GM23338 (cell line): ENCODE measurements around the gene LRRFIP1. TPM values are rescaled to one million over a fixed set of nuclear protein-coding genes. Genes with fewer than 3 reads are reported as not detected.

Source experiments
- ATAC-seq: fragments of 200-7000 bp; cut with Tn5 transposase; 3 replicates; pipeline ENCODE4 v1.9.1; 2020
- DNase-seq: peaks from one replicate; pipeline ENCODE4 v3.0.0-alpha.2; 2015; ENCODE audit warnings: low spot score
- H2AFZ ChIP-seq: fragments of 200-600 bp; sonication (generic); 2 replicates; pipeline ENCODE4 v1.8.0; 2016; ENCODE audit warnings: antibody characterized with exemption, mild to moderate bottlenecking, moderate library complexity
- H3F3A ChIP-seq: fragments of 200-600 bp; sonication (generic); replicated peaks from 2 replicates; pipeline ENCODE4 v1.8.0; 2017; ENCODE audit warnings: antibody characterized with exemption, mixed run types, low read depth
- H3K27ac ChIP-seq: fragments of 200-600 bp; sonication (generic); 2 replicates; pipeline ENCODE4 v1.6.1; 2016; ENCODE audit warnings: low read depth
- H3K27me3 ChIP-seq: fragments of 200-600 bp; sonication (generic); 2 replicates; pipeline ENCODE4 v1.8.0; 2016; ENCODE audit warnings: mild to moderate bottlenecking, mixed run types, moderate library complexity; ENCODE audit not compliant: insufficient read depth
- H3K36me3 ChIP-seq: fragments of 200-600 bp; sonication (generic); 2 replicates; pipeline ENCODE4 v1.8.0; 2016; ENCODE audit warnings: mild to moderate bottlenecking; ENCODE audit not compliant: insufficient read depth
- H3K4me1 ChIP-seq: fragments of 200-600 bp; sonication (generic); 2 replicates; pipeline ENCODE4 v1.8.0; 2016; ENCODE audit warnings: mild to moderate bottlenecking, moderate library complexity; ENCODE audit not compliant: insufficient read depth
- H3K4me2 ChIP-seq: fragments of 200-600 bp; sonication (generic); 2 replicates; pipeline ENCODE4 v1.7.1; 2017; ENCODE audit warnings: mixed run types
- H3K4me3 ChIP-seq: fragments of 200-600 bp; sonication (generic); 2 replicates; pipeline ENCODE4 v1.6.1; 2016; ENCODE audit warnings: mixed run types
- H3K79me2 ChIP-seq: fragments of 200-600 bp; sonication (generic); replicated peaks from 2 replicates; pipeline ENCODE4 v1.8.0; 2017; ENCODE audit warnings: mild to moderate bottlenecking; ENCODE audit not compliant: insufficient read depth
- H3K9me2 ChIP-seq: fragments of 200-600 bp; sonication (generic); 2 replicates; pipeline ENCODE4 v1.8.0; 2017; ENCODE audit not compliant: insufficient read depth
- H4K20me1 ChIP-seq: fragments of 200-600 bp; sonication (generic); replicated peaks from 2 replicates; pipeline ENCODE4 v1.8.0; 2017; ENCODE audit warnings: mild to moderate bottlenecking; ENCODE audit not compliant: insufficient read depth
- H3K27ac Mint-ChIP-seq: 2 replicates; pipeline ENCODE4 v1.8.0; 2020; ENCODE audit warnings: inconsistent platforms, mild to moderate bottlenecking, moderate library complexity, mixed read lengths
- H3K27me3 Mint-ChIP-seq: 3 replicates; pipeline ENCODE4 v1.8.0; 2022; ENCODE audit warnings: low read depth, mild to moderate bottlenecking, moderate library complexity, mixed read lengths, inconsistent platforms; ENCODE audit not compliant: insufficient read depth, poor library complexity
- H3K36me3 Mint-ChIP-seq: 3 replicates; pipeline ENCODE4 v1.8.0; 2021; ENCODE audit warnings: low read depth, mild to moderate bottlenecking, inconsistent platforms, moderate library complexity, mixed read lengths
- H3K4me1 Mint-ChIP-seq: 3 replicates; pipeline ENCODE4 v1.8.0; 2020; ENCODE audit warnings: mild to moderate bottlenecking, inconsistent platforms, mixed read lengths
- H3K4me3 Mint-ChIP-seq: 3 replicates; pipeline ENCODE4 v1.8.0; 2021; ENCODE audit warnings: moderate library complexity, mild to moderate bottlenecking, inconsistent platforms, mixed read lengths
- H3K9me3 Mint-ChIP-seq: 3 replicates; pipeline ENCODE4 v1.8.0; 2020; ENCODE audit warnings: moderate library complexity, mild to moderate bottlenecking, inconsistent platforms, mixed read lengths
- CREB1 ChIP-seq: fragments of 250-450 bp; sonication (Bioruptor Pico); IDR thresholded peaks from 2 replicates; pipeline ENCODE4 v1.5.0; 2020; ENCODE audit warnings: low read depth, mild to moderate bottlenecking, moderate library complexity
- CTCF ChIP-seq, 2 experiments: fragments of 200-600 bp in 1 of 2; sonication (generic) in 1 of 2; conservative IDR thresholded peaks; 2 replicates each; pipeline versions ENCODE4 v1.5.1 to v1.6.1; 2016 to 2017; ENCODE audit warnings: antibody characterized with exemption in 2 of 2, low read depth in 2 of 2, mild to moderate bottlenecking in 2 of 2, moderate library complexity in 1 of 2
- ETS1 ChIP-seq: IDR thresholded peaks from 2 replicates; pipeline ENCODE4 v1.6.1; 2016; ENCODE audit warnings: antibody characterized with exemption
- EZH2 ChIP-seq: fragments of 200-600 bp; sonication (generic); IDR thresholded peaks from one replicate; pipeline ENCODE4 v1.8.0; 2017; ENCODE audit warnings: antibody characterized with exemption, mild to moderate bottlenecking, low read depth; ENCODE audit not compliant: unreplicated experiment
- JUNB ChIP-seq: IDR thresholded peaks from one replicate; pipeline ENCODE4 v1.6.1; 2016; ENCODE audit warnings: antibody characterized with exemption; ENCODE audit not compliant: unreplicated experiment
- NANOG ChIP-seq: IDR thresholded peaks from 2 replicates; pipeline ENCODE4 v1.6.1; 2016; ENCODE audit warnings: antibody characterized with exemption, borderline replicate concordance
- STAT1 ChIP-seq: IDR thresholded peaks from one replicate; pipeline ENCODE4 v1.6.1; 2016; ENCODE audit warnings: antibody characterized with exemption; ENCODE audit not compliant: unreplicated experiment
- ZNF462 ChIP-seq: fragments of 250-450 bp; sonication (Bioruptor Pico); IDR thresholded peaks from 2 replicates; pipeline ENCODE4 v1.5.0; 2020; ENCODE audit warnings: mild to moderate bottlenecking, moderate library complexity
- polyA plus RNA-seq: library from polyadenylated mRNA; unstranded; fragments of >200 nt; fragmentation: Nextera tagmentation; extraction: Ambion mirVana; gene quantifications from 2 replicates; pipeline ENCODE4 v1.2.1, GENCODE V29; 2016
- total RNA-seq: library from RNA; depleted of rRNA; stranded (reverse); fragments of >200 nt; shearing (Covaris generic); gene quantifications from 2 replicates; pipeline ENCODE4 v1.2.3, GENCODE V29; 2014

LRRFIP1 gene
- total and polyA plus RNA-seq, 2 experiments from 2014 or later = 59.6 to 178 TPM

DNA sequence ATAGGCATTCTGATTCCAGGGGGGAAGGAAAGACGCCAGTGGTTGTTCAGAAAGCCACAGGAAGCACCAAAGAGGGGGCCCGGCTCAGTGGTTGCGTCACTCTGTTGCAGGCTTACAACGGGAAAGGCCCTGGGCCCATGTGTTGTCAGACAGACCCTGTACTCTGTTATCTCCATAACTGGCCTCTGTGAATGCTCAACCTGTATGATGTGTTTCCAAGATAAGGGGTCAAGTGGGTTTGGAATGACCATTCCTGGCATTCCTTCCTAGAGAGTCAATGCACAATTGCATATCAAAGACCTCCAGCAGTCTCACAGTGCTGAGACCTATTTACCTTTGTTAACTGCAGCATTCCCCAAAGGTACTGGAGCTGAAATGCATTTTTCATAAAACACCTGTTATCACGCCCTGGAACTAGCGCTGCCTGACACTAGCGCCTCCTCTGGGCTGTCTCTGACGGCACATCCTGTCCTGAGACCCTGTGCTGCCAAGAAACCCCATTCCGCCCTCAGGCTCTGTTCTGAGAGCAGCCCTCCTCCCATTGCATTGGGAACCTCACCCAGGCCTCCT lies 13.2 kb upstream of the LRRFIP1 start:
- peak; percentile 90 for ATAC-seq
- peaks cover 8% of the 10 kb centered on the region; the same call in 1 of the 2 replicates for H3F3A ChIP-seq
- 0 out of 2 replicates have a peak overlapping the region, but pooled peaks have one; percentile 13 for H3K4me3 ChIP-seq
- H3K4me1 ChIP-seq = peaks cover 35% of the 10 kb centered on the region
- H4K20me1 ChIP-seq = no peaks in the 10 kb centered on the region
- H3K79me2 ChIP-seq = no peaks in the 10 kb centered on the region
- peaks cover 46% of the 10 kb centered on the region for H3K4me1 Mint-ChIP-seq
- peaks cover 8% of the 10 kb centered on the region; the same call in 1 of the 2 replicates for H3K9me2 ChIP-seq
- H3K36me3 ChIP-seq = no peaks in the 10 kb centered on the region
- H3K27me3 Mint-ChIP-seq = peaks cover 22% of the 10 kb centered on the region
- peak overlapping the region; percentile 94 for H3K27ac ChIP-seq
- peak overlapping the region; percentile 54; the same call in 1 of the 2 replicates for H3K4me2 ChIP-seq
- H3K9me3 Mint-ChIP-seq = no peaks in the 10 kb centered on the region; the same call in 1 of the 3 replicates
- no peaks in the 10 kb centered on the region for H3K36me3 Mint-ChIP-seq
- H3K27ac Mint-ChIP-seq = peak overlapping the region; percentile 92
- DNase-seq = peak; percentile 92
- H3K27me3 ChIP-seq = no peaks in the 10 kb centered on the region
- H2AFZ ChIP-seq = no peak overlapping the region
- TF ChIP-seq ZNF462 (CRISPR knock-in tag) (peak; percentile 92), JUNB (no peak), STAT1 (no peak), NANOG (peak; percentile 77; the same call in 1 of the 2 replicates), CTCF (conservative IDR thresholded peaks at IDR 0.05; ENCODE audit: low read depth in 2 of 2) (peak; percentile 77 to 80), CREB1 (CRISPR knock-in tag) (peak; percentile 69), EZH2 (no peak), ETS1 (0 out of 2 replicates have a peak, but pooled peaks have one; percentile 60)
- peak overlapping the region; percentile 20; the same call in 2 of the 3 replicates for H3K4me3 Mint-ChIP-seq
